ENCODE data around the gene CEP152.

DNA sequence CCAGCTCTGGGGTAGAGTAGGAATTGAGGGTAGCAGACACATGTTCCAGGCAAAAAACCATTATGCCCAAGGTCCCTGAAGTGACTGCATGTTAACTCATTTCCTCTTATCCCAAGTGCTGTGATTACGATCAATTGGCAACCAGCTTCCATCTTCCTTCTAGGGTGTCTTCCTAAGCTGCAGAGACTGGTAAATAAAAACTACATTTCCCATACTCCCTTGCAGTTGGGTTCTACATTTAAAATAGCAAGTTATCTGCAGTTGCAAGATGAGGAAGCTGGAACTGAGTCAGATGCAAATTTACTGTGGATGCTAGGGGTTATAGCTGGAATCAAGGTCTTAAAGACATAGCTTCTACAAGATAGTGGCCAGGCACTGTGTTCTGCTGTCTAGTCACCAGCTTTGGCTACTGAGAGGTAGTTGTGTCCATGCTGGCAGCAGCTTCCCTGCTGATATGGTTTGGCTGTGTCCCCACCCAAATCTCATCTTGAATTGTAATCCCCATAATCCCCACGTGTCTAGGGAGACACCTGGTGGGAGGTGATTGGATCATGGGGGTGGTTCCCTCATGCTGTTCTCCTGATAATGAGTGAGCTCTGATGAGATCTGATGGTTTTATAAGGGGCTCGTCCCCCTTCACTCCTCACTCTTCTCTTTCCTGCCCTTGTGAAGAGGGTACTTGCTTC is 114.1 kb downstream of the CEP152 start:
- TF ChIP-seq CTCF (IDR thresholded peaks at IDR 0.05), result no peak
- no peak for TF ChIP-seq POLR2A (IDR thresholded peaks at IDR 0.05)
